ENCODE measurements around the gene TUBGCP3.

TUBGCP3 gene

DNA sequence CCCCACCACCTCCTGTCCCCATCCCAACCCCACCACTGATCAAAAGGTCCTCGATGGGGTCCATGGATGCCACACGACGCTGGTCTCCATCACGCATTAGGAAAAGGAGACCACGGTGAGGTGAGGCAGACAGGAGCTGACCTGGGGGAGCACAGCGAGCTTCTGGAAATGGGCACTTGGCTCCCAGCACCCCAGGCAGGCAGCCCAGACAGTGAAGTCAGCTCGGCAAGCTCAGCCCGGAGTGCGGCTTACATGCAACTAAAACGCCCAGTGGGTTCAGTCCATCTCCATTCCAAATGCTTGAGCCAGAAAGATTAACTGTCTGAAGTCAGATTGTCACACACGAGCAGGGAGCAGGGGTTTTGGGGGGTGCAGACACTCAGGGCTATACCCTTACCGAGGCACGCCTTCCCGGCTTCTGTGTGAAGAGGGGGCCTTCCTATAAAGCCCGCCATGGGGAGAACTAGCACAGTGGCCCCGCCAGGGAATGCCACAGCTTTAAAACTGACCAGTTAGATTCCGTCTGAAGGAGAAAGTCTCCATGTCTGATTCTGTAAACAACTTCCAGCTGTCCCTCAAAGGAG is 132.4 kb downstream of the TUBGCP3 start:
- no peak for DNase-seq (ENCODE audit: low read depth in 2 of 3, low spot score in 2 of 3)

DNA sequence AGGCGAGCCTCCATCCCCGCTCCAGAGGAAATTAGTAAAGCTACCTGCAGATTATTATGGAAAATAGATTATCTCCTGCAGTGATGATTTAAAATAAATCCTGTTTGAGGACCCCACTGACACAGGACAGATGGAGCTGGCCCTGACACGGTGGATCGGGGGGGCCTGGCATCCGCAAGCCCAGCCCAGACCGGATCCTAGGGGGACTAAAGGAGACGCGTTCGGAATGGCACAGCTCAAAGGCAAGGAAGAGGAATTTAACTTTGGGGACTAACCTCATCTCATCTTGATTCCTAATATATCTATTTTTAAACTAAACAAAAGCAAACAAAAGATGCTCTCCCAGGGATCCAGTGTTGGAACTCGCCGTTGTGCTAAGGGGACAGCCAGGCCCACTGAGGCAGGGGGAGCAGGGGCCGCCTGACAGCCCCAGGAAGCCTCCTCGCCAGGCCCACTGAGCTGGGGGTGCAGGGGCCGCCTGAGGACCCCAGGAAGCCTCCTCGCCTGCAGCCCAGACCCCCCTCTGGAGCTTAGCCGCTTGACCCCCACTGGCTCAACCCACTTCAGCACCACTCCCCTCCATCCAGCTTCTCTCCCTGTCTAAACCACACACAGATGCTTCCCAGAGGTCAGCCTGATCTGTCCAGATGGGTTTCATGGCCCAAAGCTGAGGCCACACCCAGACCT is 133.2 kb downstream of the TUBGCP3 start:
- no peak for DNase-seq (ENCODE audit: low read depth in 2 of 3, low spot score in 2 of 3)

DNA sequence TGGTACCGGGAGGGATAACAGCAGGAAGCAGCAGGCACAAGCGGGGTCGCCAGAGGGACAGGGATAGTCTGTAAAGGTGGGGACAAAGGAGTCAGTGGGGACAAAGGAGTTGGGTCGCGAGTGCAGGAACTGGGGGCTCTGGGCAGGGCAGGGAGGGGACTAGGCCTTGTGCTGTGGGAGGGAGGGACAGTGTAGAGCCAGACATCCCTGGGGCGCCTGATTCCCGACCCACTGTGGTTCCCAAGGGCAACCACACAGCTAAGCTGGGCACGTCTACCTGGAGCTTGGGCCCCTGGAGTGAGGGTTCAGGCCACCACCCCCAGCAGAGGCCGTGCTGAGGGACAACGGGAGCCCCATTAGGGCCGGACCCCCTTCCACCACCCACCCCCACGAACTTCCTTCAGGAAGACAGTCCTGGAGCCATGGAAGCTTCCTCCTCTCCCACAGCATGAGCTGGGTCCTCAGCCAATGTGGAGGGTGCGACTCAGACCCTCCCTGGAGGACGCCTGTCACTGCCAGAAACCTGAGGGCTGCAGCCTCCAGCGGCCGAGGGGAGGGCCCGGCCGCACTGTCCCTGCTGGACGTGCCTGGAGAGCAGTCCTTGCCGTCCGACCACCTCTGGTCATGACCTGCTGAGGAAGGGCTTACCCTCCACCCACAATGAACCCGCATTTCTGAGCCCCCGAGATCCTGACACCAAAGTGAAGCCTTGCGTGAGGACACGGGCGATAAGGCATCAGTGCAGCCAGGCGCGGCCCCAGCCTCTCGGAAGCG is 133.9 kb downstream of the TUBGCP3 start:
- no peak for DNase-seq (ENCODE audit: low read depth in 2 of 3, low spot score in 2 of 3)

DNA sequence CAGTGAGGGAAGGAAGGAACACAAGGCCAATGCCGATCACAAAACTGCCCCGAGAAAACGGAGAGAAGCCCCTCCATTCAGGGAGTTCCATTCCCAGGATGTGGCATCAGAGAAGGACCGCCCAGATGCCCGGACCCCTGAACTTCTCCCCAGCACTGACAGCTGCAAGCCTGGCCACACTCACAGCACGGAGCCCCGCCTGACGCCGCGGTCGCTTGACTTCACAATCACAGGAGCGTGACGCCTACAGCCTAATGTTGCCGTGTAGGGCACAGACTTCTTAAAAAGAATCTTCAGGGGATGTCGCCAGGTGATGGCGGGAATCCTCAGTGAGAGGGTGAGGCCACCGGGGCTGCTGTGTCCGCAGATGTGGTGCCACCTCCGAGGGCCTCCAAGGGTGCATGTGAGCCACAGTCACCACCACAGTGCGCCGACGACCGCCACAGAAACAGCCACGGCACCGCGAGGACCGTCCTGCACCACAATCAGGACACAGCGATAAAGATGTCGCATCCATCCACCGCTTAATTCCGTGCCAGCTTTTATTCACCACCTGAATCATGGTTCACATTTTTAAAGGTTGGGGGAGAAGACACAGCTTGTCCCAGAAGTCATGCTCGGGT is 134.6 kb downstream of the TUBGCP3 start:
- DNase-seq (ENCODE audit: low read depth in 2 of 3, low spot score in 2 of 3), result no peak

DNA sequence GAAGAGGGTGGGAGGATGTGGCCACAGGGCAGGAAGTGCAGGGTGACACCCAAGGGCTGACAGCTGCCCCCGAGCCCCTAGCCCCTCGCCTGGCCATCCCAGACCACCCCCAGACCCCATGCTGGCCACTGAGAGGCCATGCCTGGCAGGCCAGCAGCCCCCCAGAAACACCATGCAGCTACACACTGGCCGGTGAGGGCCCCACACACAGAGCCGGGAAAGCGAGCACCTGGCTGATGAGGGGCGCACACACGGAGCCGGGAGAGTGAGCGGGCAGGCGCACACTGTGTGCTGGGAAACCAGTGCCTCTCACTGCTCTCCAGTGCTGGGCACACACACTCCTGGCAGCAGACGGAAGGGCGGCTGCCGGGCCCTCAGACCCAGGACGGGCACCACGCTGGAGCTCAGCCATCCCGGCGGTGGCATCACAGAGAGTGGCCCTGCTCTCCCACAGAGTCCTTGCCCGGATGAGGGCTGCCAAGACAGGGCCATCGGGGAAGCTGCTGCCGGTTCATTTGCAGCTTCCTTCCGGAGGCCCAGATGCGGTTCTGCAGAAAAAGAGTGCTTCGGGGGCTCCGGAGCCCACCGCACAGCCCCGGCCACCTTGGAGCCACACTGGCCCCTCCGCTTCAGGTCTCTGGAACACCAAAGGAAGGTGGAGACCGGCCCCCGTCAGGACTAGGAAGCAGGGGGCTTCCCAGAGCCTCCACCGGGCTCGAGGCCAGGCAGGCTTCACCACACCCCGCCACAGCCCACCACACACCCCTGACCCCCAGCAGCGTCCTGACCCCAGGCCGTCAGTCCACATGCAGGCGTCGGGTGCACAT is 135.4 kb downstream of the TUBGCP3 start:
- DNase-seq (ENCODE audit: low read depth in 2 of 3, low spot score in 2 of 3), result no peak

DNA sequence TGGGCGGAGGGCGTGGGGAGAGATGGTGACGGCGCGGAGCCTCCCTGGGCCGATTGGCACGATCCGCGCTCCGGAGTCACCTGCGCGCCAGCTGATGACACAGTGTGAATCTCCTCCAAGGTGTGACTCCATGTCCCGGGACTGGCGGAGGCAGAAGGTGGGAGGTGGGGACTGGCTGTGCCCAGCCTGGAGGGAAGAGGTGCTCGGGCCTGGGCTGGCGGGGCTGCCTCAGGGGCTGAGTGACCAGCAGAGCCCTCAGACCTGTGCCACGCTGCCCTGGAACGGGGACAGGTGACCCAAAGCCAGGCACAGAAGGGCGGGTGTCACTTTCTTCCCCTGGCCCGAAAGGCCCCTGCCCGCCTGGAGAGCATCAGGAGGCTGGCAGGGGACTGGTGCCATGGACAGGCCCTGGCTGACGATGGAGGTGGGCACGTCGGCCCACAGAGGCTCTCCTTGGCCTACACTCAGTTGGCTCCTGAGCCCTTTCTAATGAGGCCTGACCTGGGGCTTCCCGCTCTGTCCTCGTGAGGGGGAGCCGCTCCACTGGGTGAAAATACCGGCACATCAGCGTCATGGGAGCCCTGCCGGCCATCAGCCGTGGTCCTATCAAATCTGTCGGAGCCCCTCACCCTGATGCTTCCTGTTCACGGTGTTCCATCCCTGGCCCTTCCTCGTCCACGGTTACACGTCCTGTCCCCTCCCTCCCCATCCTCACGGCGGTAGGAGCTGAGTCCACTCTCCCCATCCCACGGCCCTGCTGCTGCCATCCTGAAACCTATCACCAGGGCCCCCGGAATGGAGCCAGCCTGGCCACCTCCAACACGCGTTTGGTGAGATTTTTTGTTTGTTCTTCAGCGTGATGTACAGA is 136.2 kb downstream of the TUBGCP3 start:
- DNase-seq (ENCODE audit: low read depth in 2 of 3, low spot score in 2 of 3), result no peak

DNA sequence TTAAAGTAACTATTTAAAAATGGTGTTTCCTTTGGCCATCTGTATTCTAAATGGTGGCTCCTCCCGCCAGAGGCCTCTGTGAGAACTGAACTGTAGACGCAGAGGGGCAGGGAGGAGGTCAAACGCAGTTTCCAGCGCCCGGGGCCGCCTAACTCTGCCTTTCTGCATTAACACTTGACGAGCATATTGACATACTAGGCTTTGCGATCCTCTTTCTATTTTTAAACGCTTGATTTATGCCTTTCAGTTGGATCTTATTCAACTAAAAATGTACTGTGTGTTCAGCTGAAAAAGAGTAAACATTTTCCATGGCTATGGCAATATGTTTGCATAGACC is 137.1 kb downstream of the TUBGCP3 start:
- DNase-seq (ENCODE audit: low read depth in 2 of 3, low spot score in 2 of 3), result no peak

DNA sequence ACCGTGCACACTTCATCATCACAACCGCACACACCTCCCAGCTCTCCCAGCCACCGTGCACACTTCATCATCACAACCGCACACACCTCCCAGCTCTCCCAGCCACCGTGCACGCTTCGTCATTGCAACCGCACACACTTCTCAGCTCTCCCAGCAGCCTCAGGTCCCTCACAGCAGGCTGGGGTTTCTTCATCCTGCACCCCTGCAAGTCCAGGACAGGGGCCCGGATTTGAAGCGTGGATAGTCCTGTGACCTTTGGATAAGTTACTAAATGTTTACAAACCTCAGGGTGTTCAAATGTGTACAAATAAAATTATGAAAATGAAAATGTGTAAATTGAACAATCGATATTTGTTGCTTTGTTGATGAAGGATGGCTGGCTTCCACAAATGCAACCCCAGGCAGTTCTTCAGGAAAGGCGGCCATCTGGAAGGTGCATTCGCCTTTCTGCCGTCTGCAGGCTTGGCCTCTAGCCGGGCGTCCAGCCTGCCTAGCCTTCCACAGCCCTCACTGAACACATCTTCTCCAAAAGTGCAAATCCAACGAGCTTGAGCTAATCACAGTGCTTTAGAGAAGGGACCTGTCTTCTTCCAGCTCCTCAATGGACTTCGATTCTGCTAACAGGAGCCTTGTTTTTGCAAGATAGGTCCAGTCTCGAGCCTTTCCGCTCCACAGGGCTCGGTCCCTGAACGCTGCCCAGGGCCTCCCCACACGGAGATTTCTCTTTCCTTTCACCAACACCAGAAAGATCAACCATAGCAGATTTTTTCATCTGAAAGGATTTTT is 137.6 kb downstream of the TUBGCP3 start:
- DNase-seq (ENCODE audit: low read depth in 2 of 3, low spot score in 2 of 3), result no peak

DNA sequence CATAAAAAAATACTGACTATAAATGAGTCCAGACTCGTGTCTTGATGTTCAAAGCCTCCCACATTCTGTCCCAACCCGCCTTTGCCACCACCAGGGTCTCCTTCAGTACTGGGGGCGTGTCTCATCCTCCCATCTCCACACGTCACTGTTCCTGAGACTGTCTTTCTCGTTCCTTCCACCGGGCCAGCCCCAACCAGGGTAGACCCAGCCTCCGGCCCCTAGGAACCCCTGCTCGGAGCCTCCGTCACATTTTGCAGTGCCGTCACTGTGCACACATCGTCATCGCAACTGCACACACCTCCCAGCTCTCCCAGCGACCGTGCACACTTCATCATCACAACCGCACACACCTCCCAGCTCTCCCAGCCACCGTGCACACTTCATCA is 138.4 kb downstream of the TUBGCP3 start:
- no peak for DNase-seq (ENCODE audit: low read depth in 2 of 3, low spot score in 2 of 3)

DNA sequence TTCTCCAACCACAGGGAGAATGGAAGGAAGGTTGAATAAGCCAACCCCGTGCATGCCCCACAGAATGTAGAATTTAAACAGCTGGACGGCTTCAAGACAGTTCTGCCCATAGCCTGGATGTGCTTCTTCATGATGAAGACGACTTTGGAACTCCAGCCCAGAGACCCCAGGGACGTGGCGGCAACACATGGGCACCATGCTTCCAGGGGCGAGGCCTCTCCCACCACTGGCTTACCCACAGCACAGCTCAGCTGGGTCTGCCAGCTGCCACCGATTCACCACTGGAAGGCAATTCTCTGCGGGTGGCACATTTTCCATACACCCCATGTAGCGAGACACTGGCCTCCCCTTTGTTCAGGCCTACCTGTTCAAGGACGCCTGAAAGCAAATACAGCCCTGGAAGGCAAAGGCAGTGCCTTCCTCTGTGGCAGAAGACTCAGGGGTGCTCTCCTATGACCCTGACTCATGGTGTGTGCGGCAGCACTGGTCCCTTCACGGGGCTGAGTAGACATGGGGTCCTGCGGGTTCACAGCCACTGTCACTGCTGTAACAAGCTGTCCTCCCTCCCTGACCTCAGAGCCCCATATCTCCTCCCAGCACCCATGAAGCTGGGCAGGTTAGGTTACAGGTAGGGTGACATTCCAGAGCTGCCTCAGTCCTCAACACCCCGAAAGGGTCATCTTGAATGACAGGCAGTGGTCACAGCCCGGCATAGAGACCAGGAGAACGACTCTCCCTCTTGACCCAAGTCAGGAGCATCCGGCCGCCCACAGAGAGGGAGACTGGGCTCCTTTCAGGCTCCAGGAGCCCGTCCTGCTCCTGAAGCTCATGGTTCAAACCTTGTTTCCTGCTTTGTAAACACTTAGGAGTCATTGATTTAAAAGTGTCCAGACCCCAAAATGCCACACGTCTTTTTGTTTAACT is 139.1 kb downstream of the TUBGCP3 start:
- DNase-seq (ENCODE audit: low read depth in 2 of 3, low spot score in 2 of 3), result no peak

DNA sequence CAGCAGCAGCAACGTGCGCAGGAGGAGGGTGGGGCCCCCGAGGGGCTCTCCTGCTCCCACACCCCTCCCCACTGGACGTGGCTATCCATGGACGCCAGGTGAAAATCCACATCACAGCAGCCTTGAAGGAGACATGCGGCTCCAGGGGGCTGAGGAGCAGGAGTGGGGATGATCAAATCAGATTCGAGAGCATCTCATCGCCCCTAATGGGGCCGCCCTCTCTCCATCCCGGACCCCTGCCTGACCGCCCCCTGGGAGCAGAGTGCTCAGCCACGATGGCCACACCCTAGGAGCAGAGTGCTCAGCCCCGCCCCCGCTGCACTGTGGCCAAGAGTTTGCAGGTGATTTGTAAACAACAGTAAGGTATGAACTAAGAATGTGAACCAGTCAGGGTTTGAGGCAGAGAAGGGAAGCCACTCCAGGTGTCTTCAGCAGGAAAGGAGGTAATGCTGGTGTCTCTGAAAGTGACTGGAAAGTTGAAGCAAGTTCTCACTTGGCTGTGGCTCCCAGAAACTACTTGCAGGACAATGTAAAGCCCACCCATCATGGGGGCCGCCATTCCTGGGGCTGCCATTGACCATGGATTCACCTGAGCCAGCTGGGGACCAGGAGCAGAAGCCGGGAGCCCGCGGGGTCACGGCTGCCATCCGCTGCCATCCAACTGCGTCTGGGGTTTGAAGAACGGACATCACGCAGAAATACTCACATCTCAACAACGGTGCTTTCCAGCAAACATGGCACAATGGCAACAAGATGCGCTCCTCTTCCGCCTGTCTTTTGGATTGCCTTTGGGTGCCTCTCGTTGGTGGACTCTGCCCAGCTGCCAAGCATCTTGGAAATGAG is 140.0 kb downstream of the TUBGCP3 start:
- no peak for DNase-seq (ENCODE audit: low read depth in 2 of 3, low spot score in 2 of 3)

DNA sequence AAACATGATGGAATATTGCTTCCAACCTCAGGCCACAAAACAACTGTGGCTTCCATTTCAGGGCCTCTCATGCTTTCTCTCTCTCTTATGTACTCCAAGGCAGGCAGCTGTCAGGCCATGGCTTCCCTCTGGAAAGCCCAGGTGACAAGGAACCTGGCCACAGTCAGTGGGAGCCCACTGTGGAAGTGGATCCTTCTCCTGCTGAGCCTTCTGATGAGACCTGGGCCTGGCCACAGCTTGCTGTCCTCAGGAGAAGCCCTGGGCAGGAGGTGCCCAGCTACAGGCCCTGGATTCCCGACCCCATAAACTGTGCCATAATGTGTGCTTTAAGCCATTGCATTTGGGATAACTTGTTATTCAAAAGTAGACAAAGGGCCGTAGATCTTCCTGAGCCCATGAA is 140.6 kb downstream of the TUBGCP3 start:
- no peak for DNase-seq (ENCODE audit: low read depth in 2 of 3, low spot score in 2 of 3)

DNA sequence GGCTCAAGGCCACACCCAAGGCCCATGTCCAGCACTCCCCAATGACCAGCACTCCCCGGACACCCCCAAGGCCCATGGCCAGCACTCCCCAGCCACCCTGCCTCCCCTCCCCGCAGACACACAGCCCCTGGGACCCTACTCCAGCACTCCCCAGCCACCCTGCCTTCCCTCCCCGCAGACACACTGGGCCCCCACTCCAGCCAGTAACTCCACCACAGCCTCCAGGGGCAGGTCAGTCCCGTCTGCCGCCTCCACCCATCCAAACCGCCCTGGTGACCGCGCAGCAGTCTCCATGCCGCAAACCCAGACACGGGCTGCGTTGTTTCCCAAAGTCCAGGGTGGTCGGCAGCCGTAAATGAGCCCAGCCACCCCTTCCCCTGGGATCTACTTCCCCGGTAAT is 141.1 kb downstream of the TUBGCP3 start:
- DNase-seq (ENCODE audit: low read depth in 2 of 3, low spot score in 2 of 3), result no peak

DNA sequence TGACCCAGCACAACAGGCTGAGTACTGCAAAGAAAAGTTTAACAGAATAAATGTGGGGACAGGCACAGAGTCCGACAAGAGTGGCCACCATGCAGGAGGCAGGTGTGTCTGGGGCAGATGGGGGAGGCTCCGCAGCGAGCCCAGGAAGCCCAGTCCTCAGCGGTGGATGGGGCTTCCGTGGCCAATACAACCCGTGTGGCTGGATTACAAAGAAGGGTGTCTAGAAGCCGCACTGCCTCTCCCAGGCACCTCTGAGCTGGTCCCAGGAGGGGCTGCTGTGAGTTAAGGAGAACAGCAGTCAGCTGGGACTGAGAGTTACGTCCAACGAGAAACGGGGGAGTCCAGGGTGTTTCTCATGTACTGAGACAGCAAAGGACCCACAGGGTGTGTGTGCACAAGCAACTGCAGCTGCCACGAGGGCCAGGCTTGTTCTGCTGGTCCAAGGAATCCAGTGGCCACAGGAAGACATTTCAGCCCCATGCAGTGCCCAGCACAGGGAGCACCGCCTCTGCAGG is 141.5 kb downstream of the TUBGCP3 start:
- DNase-seq (ENCODE audit: low read depth in 2 of 3, low spot score in 2 of 3), result no peak

DNA sequence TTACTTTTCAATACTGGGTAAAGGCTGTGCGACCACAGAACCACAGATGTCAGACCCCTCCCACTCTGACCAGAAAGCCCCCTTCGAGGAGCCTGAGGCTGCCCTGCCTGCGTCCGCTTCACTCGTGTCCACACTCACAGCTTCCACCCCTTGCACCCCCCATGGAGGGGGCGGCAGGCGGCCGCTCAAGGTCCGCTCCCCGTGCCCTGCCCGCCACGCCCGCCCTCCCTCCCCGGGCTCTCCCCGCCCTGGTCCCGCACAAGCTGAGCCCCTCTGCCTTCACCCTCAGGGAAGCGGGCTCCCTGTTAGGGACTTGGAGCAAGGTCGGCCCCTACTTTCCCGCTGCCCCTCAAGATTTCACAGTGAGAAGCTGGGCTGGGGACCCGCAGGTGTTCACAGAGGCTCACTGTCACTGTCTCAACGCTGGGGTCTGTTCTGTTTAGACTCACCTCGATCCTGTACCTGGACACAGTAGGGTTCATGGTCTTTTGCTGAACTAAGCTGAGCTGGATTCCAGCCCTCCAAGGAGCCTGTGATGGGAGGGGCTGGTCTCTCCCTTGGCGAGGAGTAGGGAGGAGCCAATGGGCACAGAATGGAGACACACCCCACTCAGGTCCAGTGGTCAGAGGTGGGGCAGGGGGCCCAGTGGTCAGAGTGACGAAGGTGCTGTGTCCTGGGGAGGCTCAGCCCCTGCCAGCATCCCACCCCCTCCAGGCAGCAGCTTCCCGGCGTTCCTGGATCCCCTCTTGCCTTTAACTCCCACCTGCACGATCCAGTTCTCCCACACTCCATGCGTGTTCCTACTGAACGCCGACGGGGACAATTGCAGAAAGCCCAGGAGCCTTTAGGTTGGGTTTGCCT is 142.3 kb downstream of the TUBGCP3 start:
- DNase-seq (ENCODE audit: low read depth in 2 of 3, low spot score in 2 of 3), result no peak

Measured in activated CD8-positive, alpha-beta memory T cell treated with anti-CD3 and anti-CD28 coated beads for 48 hours (primary cell).